HG02571 (cell line): ENCODE data around the gene OSBPL10.
"Not testable (repeated sequence)": the region's sequence is repeated elsewhere in the genome, so short reads cannot be mapped to it uniquely, and the experiment has no call there.

Experiments
- ATAC-seq: cut with Tn5 transposase; IDR thresholded peaks from one replicate; pipeline ENCODE4 v1.9.1; 2021; ENCODE audit warnings: mild to moderate bottlenecking, moderate library complexity; ENCODE audit not compliant: unreplicated experiment

OSBPL10 gene

GRCh38 chr3:31896026-31896425 is 85.0 kb downstream of the OSBPL10 start:
- no peak for ATAC-seq

GRCh38 chr3:31895471-31895870 is 85.6 kb downstream of the OSBPL10 start:
- ATAC-seq = no peak

- ATAC-seq = no peak
These were observed 88.0 kb downstream of the OSBPL10 start for GRCh38 chr3:31892916-31893573.

GRCh38 chr3:31892500-31892899 is 88.6 kb downstream of the OSBPL10 start:
- no peak for ATAC-seq

GRCh38 chr3:31891876-31892455 is 89.1 kb downstream of the OSBPL10 start:
- ATAC-seq = no peak

- no peak for ATAC-seq
These were observed 90.2 kb downstream of the OSBPL10 start for GRCh38 chr3:31890742-31891469.

- ATAC-seq = no peak
These were observed 91.1 kb downstream of the OSBPL10 start for GRCh38 chr3:31890007-31890406.

- no peak for ATAC-seq
These were observed 95.8 kb downstream of the OSBPL10 start for GRCh38 chr3:31885235-31885634.

- no peak for ATAC-seq
These were observed 96.8 kb downstream of the OSBPL10 start for GRCh38 chr3:31884251-31884650.

GRCh38 chr3:31882895-31883294 is 98.2 kb downstream of the OSBPL10 start:
- no peak for ATAC-seq

- no peak for ATAC-seq
These were observed 98.6 kb downstream of the OSBPL10 start for GRCh38 chr3:31882431-31882830.

- no peak for ATAC-seq
These were observed 100.5 kb downstream of the OSBPL10 start for GRCh38 chr3:31880482-31881078.

- no peak for ATAC-seq
These were observed 101.0 kb downstream of the OSBPL10 start for GRCh38 chr3:31880020-31880419.

- ATAC-seq = no peak
These were observed 101.7 kb downstream of the OSBPL10 start for GRCh38 chr3:31879365-31879764.

GRCh38 chr3:31878231-31878838 is 102.7 kb downstream of the OSBPL10 start:
- no peak for ATAC-seq

- no peak for ATAC-seq
These were observed 104.7 kb downstream of the OSBPL10 start for GRCh38 chr3:31876331-31876730.

GRCh38 chr3:31875437-31875836 is 105.6 kb downstream of the OSBPL10 start:
- no peak for ATAC-seq

GRCh38 chr3:31873254-31873820 is 107.7 kb downstream of the OSBPL10 start:
- ATAC-seq = no peak

- ATAC-seq = no peak
These were observed 109.0 kb downstream of the OSBPL10 start for GRCh38 chr3:31871939-31872507.

GRCh38 chr3:31870111-31870510 is 111.0 kb downstream of the OSBPL10 start:
- ATAC-seq = not testable (repeated sequence)

GRCh38 chr3:31868236-31868635 is 112.8 kb downstream of the OSBPL10 start:
- no peak for ATAC-seq
